HepG2 (cell line): Measurements from ENCODE around the gene C6orf136. TPM values are rescaled to one million over a fixed set of nuclear protein-coding genes. Genes with fewer than 3 reads are reported as not detected.

Experiments
- ARID3A ChIP-seq: IDR thresholded peaks from 2 replicates; pipeline ENCODE4 v1.6.1; 2012; ENCODE audit warnings: low read depth, low read length, improper control_type of control experiment
- RNF219 ChIP-seq: sonication (generic); formaldehyde crosslinking; IDR thresholded peaks from 2 replicates; pipeline ENCODE4 v1.5.0; 2020; ENCODE audit warnings: mild to moderate bottlenecking, missing genetic modification reagents
- ZFAT ChIP-seq: sonication (generic); formaldehyde crosslinking; conservative IDR thresholded peaks from 2 replicates; pipeline ENCODE4 v1.8.1; 2023; ENCODE audit warnings: missing genetic modification reagents, inconsistent platforms
- ZNF142 ChIP-seq: sonication (generic); formaldehyde crosslinking; IDR thresholded peaks from 2 replicates; pipeline ENCODE4 v1.4.0; 2020; ENCODE audit warnings: missing genetic modification reagents
- ZNF503 ChIP-seq: sonication (generic); formaldehyde crosslinking; IDR thresholded peaks from 2 replicates; pipeline ENCODE4 v1.4.0; 2020; ENCODE audit warnings: missing genetic modification reagents
- polyA plus RNA-seq, 8 experiments: library from polyadenylated mRNA; depleted of rRNA in 3 of 8; stranded (reverse) in 7 of 8; unstranded in 1 of 8; fragments of >200 nt; fragmentation: Illumina TruSeq in 4 of 8; extraction: Trizol in 4 of 8; gene quantifications; 2 replicates each; pipeline versions ENCODE4 v1.2.1 to v1.2.3, GENCODE V29; 2011 to 2016; ENCODE audit warnings: low read depth in 4 of 8, missing spikeins in 1 of 8, mixed read lengths in 1 of 8; ENCODE audit not compliant: insufficient read depth in 1 of 8
- total RNA-seq, 5 experiments: library from RNA; depleted of rRNA; stranded (reverse); fragments of >200 nt; fragmentation: Illumina TruSeq; extraction: Trizol; gene quantifications; 2 replicates each; pipeline ENCODE4 v1.2.3, GENCODE V29; 2016; ENCODE audit warnings: low read depth in 1 of 5

C6orf136 gene
- total and polyA plus RNA-seq, 2 of the 13 experiments (the other 11 are each of a cell fraction or from before 2014, with no cell fraction given) = 12.0 to 26.2 TPM

- no peak for TF ChIP-seq RNF219 (CRISPR knock-in tag)
- no peak for TF ChIP-seq ZFAT (CRISPR knock-in tag)
- TF ChIP-seq ZNF142 (CRISPR knock-in tag) = no peak
- no peak for TF ChIP-seq ARID3A
- TF ChIP-seq ZNF503 (CRISPR knock-in tag) = peak; percentile 57; the same call in 1 of the 2 replicates
Observed at GRCh38 chr6:30654798-30655742, 8.1 kb downstream of the C6orf136 start (continued).
